Fibroblast of mammary gland (primary cell): Measurements from ENCODE around the gene COL15A1.
A peak's percentile ranks its signal among the peaks of the same experiment; 100 is the strongest.
"Not testable (repeated sequence)": the region's sequence is repeated elsewhere in the genome, so short reads cannot be mapped to it uniquely, and the experiment has no call there.

ENCODE experiments used
- DNase-seq: peaks from one replicate; pipeline ENCODE4 v3.0.0-alpha.2; 2010; ENCODE audit warnings: low read depth
- H3K4me3 ChIP-seq: 2 replicates; pipeline ENCODE4 v1.5.1; 2011; ENCODE audit warnings: low read depth, mild to moderate bottlenecking, low read length, moderate library complexity; ENCODE audit not compliant: control insufficient read depth
- CTCF ChIP-seq: conservative IDR thresholded peaks from 2 replicates; pipeline ENCODE4 v1.5.1; 2011; ENCODE audit warnings: low read depth, low read length, inconsistent platforms; ENCODE audit not compliant: control insufficient read depth, insufficient read depth

Gene COL15A1

GRCh38 chr9:99090336-99091130, 146.8 kb downstream of the COL15A1 start:
- no peak for TF ChIP-seq CTCF
- H3K4me3 ChIP-seq = no peak overlapping the region
- peak; percentile 90 for DNase-seq

- H3K4me3 ChIP-seq = no peak overlapping the region
- no peak for DNase-seq
- no peak for TF ChIP-seq CTCF
These were observed 149.2 kb downstream of the COL15A1 start for GRCh38 chr9:99092643-99093491.

- no peak for DNase-seq
- no peak overlapping the region for H3K4me3 ChIP-seq
- no peak for TF ChIP-seq CTCF
These were observed 149.7 kb downstream of the COL15A1 start for GRCh38 chr9:99093492-99093791.

GRCh38 chr9:99095565-99095964, 151.9 kb downstream of the COL15A1 start:
- no peak overlapping the region for H3K4me3 ChIP-seq
- no peak for DNase-seq
- no peak for TF ChIP-seq CTCF

GRCh38 chr9:99096409-99096808, 152.7 kb downstream of the COL15A1 start:
- no peak for DNase-seq
- no peak overlapping the region for H3K4me3 ChIP-seq
- TF ChIP-seq CTCF = no peak

GRCh38 chr9:99099806-99100585, 156.3 kb downstream of the COL15A1 start:
- DNase-seq, H3K4me3 ChIP-seq: not testable (repeated sequence)
